SK-N-MC (cell line): ENCODE results near the gene SLC6A4.

Experiments
- DNase-seq: peaks from one replicate; pipeline ENCODE4 v3.0.0-alpha.2; 2011; ENCODE audit warnings: low read depth, low spot score
- H3K27ac ChIP-seq: fragments of 200-600 bp; sonication (generic); 2 replicates; pipeline ENCODE4 v1.5.1; 2016; ENCODE audit warnings: mixed run types
- H3K36me3 ChIP-seq: fragments of 200-600 bp; sonication (generic); 2 replicates; pipeline ENCODE4 v1.6.1; 2017; ENCODE audit warnings: antibody characterized with exemption, low read length, mixed read lengths; ENCODE audit not compliant: insufficient read depth
- H3K4me3 ChIP-seq: fragments of 200-600 bp; sonication (generic); 2 replicates; pipeline ENCODE4 v1.5.1; 2016
- H3K9ac ChIP-seq: fragments of 200-600 bp; sonication (generic); 2 replicates; pipeline ENCODE4 v1.8.0; 2017; ENCODE audit warnings: mixed run types, mixed read lengths; ENCODE audit not compliant: insufficient read length
- H3K9me3 ChIP-seq: fragments of 200-600 bp; sonication (generic); 2 replicates; pipeline ENCODE4 v1.6.1; 2017; ENCODE audit warnings: low read depth, mild to moderate bottlenecking, antibody characterized with exemption, low read length, moderate library complexity, mixed read lengths
- EZH2 ChIP-seq: fragments of 200-600 bp; sonication (generic); IDR thresholded peaks from one replicate; pipeline ENCODE4 v1.6.1; 2017; ENCODE audit warnings: antibody characterized with exemption
- FOXP2 ChIP-seq: optimal IDR thresholded peaks from 2 replicates; pipeline ENCODE3; 2011; ENCODE audit warnings: mild to moderate bottlenecking, moderate library complexity; ENCODE audit not compliant: insufficient read depth; ENCODE audit errors: extremely low read length, control extremely low read depth
- POLR2AphosphoS5 ChIP-seq: IDR thresholded peaks from 2 replicates; pipeline ENCODE4 v1.6.1; 2012; ENCODE audit warnings: mild to moderate bottlenecking, low read depth, low read length, borderline replicate concordance

Gene SLC6A4

DNA sequence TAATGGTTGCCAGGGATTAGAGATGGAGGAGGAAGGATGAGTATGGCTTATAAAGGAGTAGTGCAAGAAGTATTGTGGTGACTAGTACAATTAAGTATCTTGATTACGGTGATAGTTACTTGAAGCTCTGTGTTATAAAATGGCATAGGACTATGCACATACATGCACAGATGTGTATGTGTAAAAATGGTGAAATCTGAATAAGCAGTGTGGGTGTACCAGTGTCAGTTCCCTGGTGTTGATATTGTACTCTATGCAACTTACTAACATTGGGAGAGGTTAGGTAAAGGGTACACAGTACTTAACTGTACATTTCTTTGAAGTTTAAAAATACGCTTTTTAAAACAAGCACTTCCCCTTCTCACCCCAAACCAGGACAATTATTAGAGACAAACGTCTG, 70.3 kb downstream of the SLC6A4 start:
- TF ChIP-seq FOXP2: no peak
- H3K4me3 ChIP-seq: no peak overlapping the region
- H3K27ac ChIP-seq: peak overlapping the region; percentile 35; the same call in 1 of the 2 replicates
- peaks cover 8% of the 10 kb centered on the region for H3K9me3 ChIP-seq
- no peak for DNase-seq
- no peak overlapping the region for H3K9ac ChIP-seq
- H3K36me3 ChIP-seq: peaks cover 29% of the 10 kb centered on the region

DNA sequence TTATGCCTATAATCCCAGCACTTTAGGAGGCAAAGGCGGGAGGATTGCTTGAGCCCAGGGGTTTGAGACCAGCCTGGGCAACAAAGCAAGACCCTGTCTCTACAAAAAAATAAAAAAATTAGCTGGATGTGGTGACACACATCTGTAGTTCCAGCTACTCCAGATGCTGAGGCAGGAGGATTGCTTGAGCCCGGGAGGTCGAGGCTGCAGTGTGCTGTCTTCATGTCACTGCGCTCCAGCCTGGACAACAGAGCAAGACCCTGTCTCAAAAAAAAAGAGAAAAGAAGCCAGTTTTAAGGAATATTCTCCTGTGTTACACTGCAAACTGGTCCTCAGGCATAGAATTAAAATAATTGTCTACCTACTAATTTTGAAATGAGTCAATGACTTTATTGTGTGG, 71.0 kb downstream of the SLC6A4 start:
- H3K36me3 ChIP-seq: peaks cover 33% of the 10 kb centered on the region
- H3K9ac ChIP-seq: no peak overlapping the region
- H3K27ac ChIP-seq: 0 out of 2 replicates have a peak overlapping the region, but pooled peaks have one; percentile 4
- peaks cover 11% of the 10 kb centered on the region for H3K9me3 ChIP-seq
- no peak for DNase-seq
- no peak for TF ChIP-seq EZH2
- TF ChIP-seq POLR2AphosphoS5: no peak
- no peak for TF ChIP-seq FOXP2
- H3K4me3 ChIP-seq: no peak overlapping the region

DNA sequence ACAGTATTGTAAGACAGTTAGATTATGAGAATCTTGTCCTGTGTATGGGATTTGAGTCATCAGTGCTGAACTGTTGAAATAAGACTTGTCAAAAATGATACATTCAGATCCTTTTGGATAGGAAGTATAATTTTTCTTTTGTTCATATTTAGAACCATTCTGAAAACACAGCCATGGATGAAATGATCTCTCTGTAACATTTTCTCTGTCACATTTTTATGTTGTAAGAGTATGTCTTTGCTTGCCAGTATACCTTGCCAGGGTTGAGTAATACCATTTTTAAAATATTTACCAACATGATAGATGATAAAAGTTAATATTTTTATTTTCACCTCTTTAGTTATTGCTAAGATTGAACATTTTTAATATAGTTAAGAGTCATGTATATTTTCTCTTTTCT, 73.9 kb downstream of the SLC6A4 start:
- no peak for TF ChIP-seq FOXP2
- no peak for TF ChIP-seq EZH2
- TF ChIP-seq POLR2AphosphoS5: no peak
- Histone ChIP-seq H3K4me3 (no peak overlapping the region), H3K9ac (no peak overlapping the region), H3K27ac (no peak overlapping the region), H3K9me3 (peaks cover 11% of the 10 kb centered on the region), H3K36me3 (peaks cover 51% of the 10 kb centered on the region)
- no peak for DNase-seq

DNA sequence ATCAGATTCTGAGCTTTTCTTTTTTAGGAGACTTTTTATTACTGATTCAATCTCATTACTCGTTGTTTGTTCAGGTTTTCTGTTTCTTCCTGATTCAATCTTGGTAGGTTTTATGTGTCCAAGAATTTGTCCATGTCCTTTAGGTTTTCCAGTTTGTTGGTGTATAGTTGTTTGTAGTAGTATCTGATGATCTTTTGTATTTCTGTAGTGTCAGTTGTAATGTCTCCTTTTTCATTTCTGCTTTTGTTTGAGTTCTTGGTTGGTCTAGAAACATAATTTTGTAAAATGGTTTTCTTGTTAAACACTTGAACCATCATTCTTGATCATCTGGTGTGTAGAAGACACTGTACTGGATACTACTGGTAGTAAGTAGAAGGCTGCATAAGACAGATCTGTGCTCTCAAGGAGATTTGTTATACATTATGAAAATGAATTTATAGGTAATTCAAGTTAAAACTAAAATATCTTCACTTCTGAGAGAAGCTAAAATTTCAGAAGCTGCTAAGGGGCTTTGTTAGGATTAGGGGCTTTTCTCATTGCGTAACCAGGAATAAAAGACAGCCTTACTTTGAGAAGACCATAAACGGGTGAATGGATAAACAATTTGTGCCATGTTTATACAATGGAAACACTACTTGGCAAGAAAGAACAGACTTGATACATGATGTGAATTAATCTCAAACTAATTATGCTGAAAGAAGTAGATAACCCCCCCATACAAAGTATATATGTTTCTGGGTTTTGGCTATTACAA, 74.9 kb downstream of the SLC6A4 start:
- Histone ChIP-seq H3K9ac (no peak overlapping the region), H3K36me3 (peaks cover 59% of the 10 kb centered on the region), H3K4me3 (no peak overlapping the region), H3K9me3 (peaks cover 11% of the 10 kb centered on the region), H3K27ac (no peak overlapping the region)
- no peak for TF ChIP-seq FOXP2
- TF ChIP-seq EZH2: no peak
- no peak for TF ChIP-seq POLR2AphosphoS5
- DNase-seq: no peak

DNA sequence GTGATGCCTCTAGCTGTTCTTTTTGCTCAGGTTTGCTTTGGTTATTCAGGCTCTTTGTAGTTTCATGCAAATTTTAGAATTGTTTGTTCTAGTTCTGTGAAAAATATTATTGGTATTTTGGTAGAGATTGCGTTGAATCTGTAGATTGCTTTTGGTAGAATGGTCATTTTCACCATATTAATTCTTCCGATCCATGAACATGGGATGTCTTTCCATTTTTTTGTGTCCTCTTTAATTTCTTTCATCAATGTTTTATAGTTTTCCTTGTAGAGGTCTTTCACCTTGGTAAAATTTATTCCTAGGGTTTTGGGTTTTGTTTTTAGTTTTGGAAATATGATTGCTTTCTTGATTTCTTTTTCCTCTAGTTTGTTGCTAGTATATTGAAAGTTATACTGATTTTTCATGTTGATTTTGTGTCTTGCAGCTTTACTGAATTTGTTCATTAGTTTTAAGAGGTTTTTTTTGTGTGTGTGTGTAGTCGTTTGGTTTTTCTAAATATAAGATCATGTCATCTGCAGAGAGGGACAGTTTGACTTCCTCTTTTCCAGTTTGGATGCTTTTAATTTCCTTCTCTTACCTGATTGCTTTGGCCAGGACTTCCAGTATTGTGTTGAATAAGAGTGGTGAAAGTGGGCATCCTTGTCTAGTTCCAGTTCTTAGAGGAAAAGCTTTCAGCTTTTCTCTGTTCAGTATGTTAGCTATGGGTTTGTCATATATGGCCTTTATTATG, 76.4 kb downstream of the SLC6A4 start:
- H3K36me3 ChIP-seq: peaks cover 60% of the 10 kb centered on the region
- H3K27ac ChIP-seq: no peak overlapping the region
- no peak overlapping the region for H3K9ac ChIP-seq
- TF ChIP-seq EZH2 (no peak), POLR2AphosphoS5 (no peak), FOXP2 (no peak)
- DNase-seq: no peak
- no peak overlapping the region for H3K4me3 ChIP-seq
- peaks cover 11% of the 10 kb centered on the region for H3K9me3 ChIP-seq

DNA sequence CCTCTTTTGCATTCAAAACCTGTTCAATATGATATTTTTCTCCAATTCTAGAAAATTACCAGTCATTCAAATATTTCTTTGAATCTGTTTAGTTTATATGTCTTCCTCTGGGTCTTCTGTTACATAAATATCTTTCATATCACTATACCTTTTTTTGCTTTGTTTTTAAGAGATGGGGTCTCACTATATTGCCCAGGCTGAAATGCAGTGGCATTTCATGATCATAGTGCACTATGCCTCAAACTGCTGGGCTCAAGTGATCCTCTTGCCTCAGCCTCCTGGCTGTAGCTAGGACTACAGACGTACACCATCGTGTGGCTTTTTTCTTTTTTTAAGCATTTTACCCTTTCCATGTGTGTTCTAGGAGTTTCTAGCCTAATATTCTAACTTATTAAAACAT, 80.1 kb downstream of the SLC6A4 start:
- H3K9ac ChIP-seq: no peak overlapping the region
- TF ChIP-seq POLR2AphosphoS5: no peak
- no peak for TF ChIP-seq FOXP2
- TF ChIP-seq EZH2: no peak

DNA sequence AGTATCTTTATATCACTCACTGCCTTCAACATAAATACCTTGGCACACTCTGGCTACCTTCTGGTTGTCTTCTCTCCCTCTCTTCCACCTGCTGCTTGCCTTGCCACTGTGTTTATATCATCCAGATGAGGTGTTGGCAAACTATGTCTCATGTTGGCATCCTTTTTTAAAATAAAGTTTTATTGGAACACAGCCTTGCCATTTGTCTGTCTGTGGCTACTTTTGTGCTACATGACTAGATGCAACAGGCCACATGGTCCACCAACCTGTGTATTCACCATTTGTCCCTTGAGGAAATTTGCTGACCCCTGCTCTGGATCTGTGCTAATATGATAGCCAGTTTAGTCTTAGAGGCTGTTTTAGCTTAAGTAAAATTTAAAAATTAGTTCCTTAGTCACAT, 82.0 kb downstream of the SLC6A4 start:
- Histone ChIP-seq H3K4me3 (no peak overlapping the region), H3K9ac (no peak overlapping the region), H3K9me3 (no peaks in the 10 kb centered on the region), H3K36me3 (peaks cover 41% of the 10 kb centered on the region), H3K27ac (no peak overlapping the region)
- no peak for DNase-seq
- TF ChIP-seq EZH2 (no peak), POLR2AphosphoS5 (no peak), FOXP2 (no peak)

More for the DNA sequence above, 80.1 kb downstream of the SLC6A4 start:
- no peak for DNase-seq
- Histone ChIP-seq H3K9me3 (peaks cover 6% of the 10 kb centered on the region; the same call in 1 of the 2 replicates), H3K4me3 (no peak overlapping the region), H3K27ac (no peak overlapping the region), H3K36me3 (peaks cover 55% of the 10 kb centered on the region)

DNA sequence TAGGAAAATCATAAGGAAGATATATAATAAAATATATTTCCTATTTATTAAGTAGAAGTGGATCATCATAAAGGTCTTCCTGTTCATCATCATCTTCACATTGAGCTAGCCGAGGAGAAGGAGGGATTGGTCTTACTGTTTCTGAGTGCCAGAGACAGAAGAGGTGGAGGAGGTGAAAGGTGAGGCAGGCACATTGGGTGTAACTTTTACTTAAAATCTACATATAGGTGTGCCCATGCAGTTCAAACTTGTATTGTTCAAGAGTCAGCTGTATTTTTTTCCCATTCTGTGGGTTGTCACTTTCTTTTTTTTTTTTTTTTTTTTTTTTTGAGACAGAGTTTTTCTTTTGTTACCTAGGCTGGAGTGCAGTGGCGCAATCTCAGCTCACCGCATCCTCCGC, 84.0 kb downstream of the SLC6A4 start:
- DNase-seq: no peak
- Histone ChIP-seq H3K9ac (no peak overlapping the region), H3K27ac (no peak overlapping the region), H3K4me3 (no peak overlapping the region), H3K36me3 (peaks cover 27% of the 10 kb centered on the region), H3K9me3 (no peaks in the 10 kb centered on the region)
- TF ChIP-seq POLR2AphosphoS5 (no peak), EZH2 (no peak)
